Osteocyte (in vitro differentiated cells): ENCODE data around the gene CAMSAP1. TPM values are rescaled to one million over a fixed set of nuclear protein-coding genes. Genes with fewer than 3 reads are reported as not detected.

ENCODE experiments used
- DNase-seq: peaks from one replicate; pipeline ENCODE4 v3.0.0; 2021; ENCODE audit warnings: mixed read lengths; ENCODE audit not compliant: unreplicated experiment; ENCODE audit errors: extremely low spot score
- H3K27ac Mint-ChIP-seq: one replicate; pipeline ENCODE4 v1.8.0; 2021; ENCODE audit warnings: mild to moderate bottlenecking, mixed read lengths; ENCODE audit not compliant: unreplicated experiment
- H3K27me3 Mint-ChIP-seq: one replicate; pipeline ENCODE4 v1.8.0; 2021; ENCODE audit warnings: mixed read lengths; ENCODE audit not compliant: unreplicated experiment
- H3K36me3 Mint-ChIP-seq: one replicate; pipeline ENCODE4 v1.8.0; 2021; ENCODE audit warnings: mixed read lengths; ENCODE audit not compliant: unreplicated experiment
- H3K4me1 Mint-ChIP-seq: one replicate; pipeline ENCODE4 v1.8.0; 2021; ENCODE audit warnings: mixed read lengths; ENCODE audit not compliant: unreplicated experiment
- H3K4me3 Mint-ChIP-seq: one replicate; pipeline ENCODE4 v1.8.0; 2021; ENCODE audit warnings: mild to moderate bottlenecking, moderate library complexity, mixed read lengths; ENCODE audit not compliant: unreplicated experiment
- H3K9me3 Mint-ChIP-seq: one replicate; pipeline ENCODE4 v1.8.0; 2021; ENCODE audit warnings: mixed read lengths; ENCODE audit not compliant: unreplicated experiment
- total RNA-seq: library from RNA; stranded (reverse); gene quantifications from 2 replicates; pipeline ENCODE4 v1.2.1, GENCODE V29; 2021
- TF ChIP-seq, protein P1 (sequence below): fragments of 200-600 bp; sonication (generic); IDR thresholded peaks from 2 replicates; pipeline ENCODE4 v1.5.0; 2021; ENCODE audit warnings: antibody characterized with exemption, mild to moderate bottlenecking, moderate library complexity

The CAMSAP1 gene
- total RNA-seq, 1 donor from 2014 or later: 34.4 TPM

- H3K4me1 Mint-ChIP-seq: peaks cover 3% of the 10 kb centered on the region
- H3K27ac Mint-ChIP-seq: no peak overlapping the region
- H3K36me3 Mint-ChIP-seq: peaks cover 19% of the 10 kb centered on the region
- no peak for DNase-seq
- TF ChIP-seq, protein P1, sequence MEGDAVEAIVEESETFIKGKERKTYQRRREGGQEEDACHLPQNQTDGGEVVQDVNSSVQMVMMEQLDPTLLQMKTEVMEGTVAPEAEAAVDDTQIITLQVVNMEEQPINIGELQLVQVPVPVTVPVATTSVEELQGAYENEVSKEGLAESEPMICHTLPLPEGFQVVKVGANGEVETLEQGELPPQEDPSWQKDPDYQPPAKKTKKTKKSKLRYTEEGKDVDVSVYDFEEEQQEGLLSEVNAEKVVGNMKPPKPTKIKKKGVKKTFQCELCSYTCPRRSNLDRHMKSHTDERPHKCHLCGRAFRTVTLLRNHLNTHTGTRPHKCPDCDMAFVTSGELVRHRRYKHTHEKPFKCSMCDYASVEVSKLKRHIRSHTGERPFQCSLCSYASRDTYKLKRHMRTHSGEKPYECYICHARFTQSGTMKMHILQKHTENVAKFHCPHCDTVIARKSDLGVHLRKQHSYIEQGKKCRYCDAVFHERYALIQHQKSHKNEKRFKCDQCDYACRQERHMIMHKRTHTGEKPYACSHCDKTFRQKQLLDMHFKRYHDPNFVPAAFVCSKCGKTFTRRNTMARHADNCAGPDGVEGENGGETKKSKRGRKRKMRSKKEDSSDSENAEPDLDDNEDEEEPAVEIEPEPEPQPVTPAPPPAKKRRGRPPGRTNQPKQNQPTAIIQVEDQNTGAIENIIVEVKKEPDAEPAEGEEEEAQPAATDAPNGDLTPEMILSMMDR: no peak
- H3K4me3 Mint-ChIP-seq: no peak overlapping the region
- H3K9me3 Mint-ChIP-seq: no peaks in the 10 kb centered on the region
- no peaks in the 10 kb centered on the region for H3K27me3 Mint-ChIP-seq
Observed at GRCh38 chr9:135858491-135859185, 48.7 kb downstream of the CAMSAP1 start.

- no peaks in the 10 kb centered on the region for H3K27me3 Mint-ChIP-seq
- H3K4me1 Mint-ChIP-seq: peaks cover 3% of the 10 kb centered on the region
- no peak overlapping the region for H3K27ac Mint-ChIP-seq
- DNase-seq: no peak
- TF ChIP-seq, protein P1: no peak
- no peak overlapping the region for H3K4me3 Mint-ChIP-seq
- H3K9me3 Mint-ChIP-seq: no peaks in the 10 kb centered on the region
- peaks cover 21% of the 10 kb centered on the region for H3K36me3 Mint-ChIP-seq
Observed at GRCh38 chr9:135857843-135858242, 49.5 kb downstream of the CAMSAP1 start.

DNA sequence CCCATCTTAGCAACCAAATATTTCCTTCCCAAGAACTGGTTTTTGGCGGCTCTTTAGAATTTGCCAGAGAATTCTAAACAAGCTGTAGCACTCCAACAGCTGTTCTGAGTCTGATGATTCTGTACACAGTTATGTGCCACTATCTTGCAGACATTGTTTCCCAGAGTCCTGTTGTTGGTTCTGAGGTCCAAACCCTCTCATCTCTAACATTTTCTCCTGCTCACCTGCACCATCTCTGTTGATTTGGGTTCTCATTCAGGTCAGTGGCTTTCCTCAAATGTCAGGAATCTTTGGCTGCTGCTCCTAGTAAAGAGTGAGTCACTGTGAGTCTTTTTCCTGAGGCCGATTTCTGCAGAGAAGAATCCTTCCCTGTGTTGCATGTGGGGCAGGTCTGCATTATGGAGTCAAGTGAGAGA lies 50.0 kb downstream of the CAMSAP1 start:
- no peak overlapping the region for H3K27ac Mint-ChIP-seq
- H3K4me1 Mint-ChIP-seq: peaks cover 3% of the 10 kb centered on the region
- H3K27me3 Mint-ChIP-seq: no peaks in the 10 kb centered on the region
- peaks cover 23% of the 10 kb centered on the region for H3K36me3 Mint-ChIP-seq
- H3K4me3 Mint-ChIP-seq: no peak overlapping the region
- H3K9me3 Mint-ChIP-seq: no peaks in the 10 kb centered on the region
- no peak for DNase-seq
- TF ChIP-seq, protein P1: no peak

DNA sequence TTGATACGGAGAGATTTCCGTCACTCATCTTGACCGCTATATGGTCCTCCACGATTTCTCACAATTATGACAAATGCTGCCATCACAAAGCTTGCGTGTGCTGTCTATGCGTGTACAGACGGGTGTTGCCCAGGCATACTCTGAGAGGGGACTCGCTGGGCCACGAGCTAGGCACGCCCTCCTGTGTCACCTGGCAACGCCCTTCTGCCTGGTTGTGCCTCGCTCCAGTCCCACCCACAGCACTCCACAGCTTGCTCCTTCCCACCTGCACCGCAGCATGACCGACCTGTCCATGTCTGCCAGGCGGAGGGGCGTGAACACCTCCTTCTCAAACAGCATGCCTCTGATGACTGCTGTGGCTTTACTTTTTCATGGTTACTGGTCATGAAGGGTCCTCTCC lies 55.6 kb downstream of the CAMSAP1 start:
- TF ChIP-seq, protein P1: no peak
- Mint-ChIP-seq H3K27ac (no peak overlapping the region), H3K27me3 (no peaks in the 10 kb centered on the region), H3K4me3 (no peak overlapping the region), H3K36me3 (peaks cover 20% of the 10 kb centered on the region), H3K9me3 (no peaks in the 10 kb centered on the region), H3K4me1 (no peaks in the 10 kb centered on the region)
- no peak for DNase-seq

GRCh38 chr9:135850737-135851136 lies 56.6 kb downstream of the CAMSAP1 start:
- H3K4me1 Mint-ChIP-seq: no peaks in the 10 kb centered on the region
- H3K27me3 Mint-ChIP-seq: no peaks in the 10 kb centered on the region
- H3K4me3 Mint-ChIP-seq: no peak overlapping the region
- no peak overlapping the region for H3K27ac Mint-ChIP-seq
- peaks cover 7% of the 10 kb centered on the region for H3K9me3 Mint-ChIP-seq
- DNase-seq: no peak
- TF ChIP-seq, protein P1: no peak
- peaks cover 24% of the 10 kb centered on the region for H3K36me3 Mint-ChIP-seq
